ENCODE results near the gene APEH.

DNA sequence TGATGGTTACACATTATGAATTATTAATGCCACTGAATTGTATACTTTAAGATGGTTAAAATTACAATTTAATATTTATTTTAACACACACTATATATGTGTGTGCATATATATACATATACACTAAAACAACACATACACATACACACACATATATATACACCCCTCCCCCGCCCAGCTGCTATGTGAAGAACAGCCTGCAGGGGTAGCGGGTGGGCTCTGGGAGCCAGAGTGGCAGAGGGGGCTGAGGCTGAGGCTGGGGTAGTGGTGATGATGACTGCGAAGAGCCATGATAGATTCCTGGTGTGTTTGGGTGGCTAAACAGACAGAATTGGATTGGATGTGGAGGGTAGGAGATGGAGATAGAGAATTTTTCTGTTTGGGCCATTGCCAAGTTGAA, 39.4 kb upstream of the APEH start:
- TF ChIP-seq POLR2A (IDR thresholded peaks at IDR 0.05), result no peak
- TF ChIP-seq, protein P1, sequence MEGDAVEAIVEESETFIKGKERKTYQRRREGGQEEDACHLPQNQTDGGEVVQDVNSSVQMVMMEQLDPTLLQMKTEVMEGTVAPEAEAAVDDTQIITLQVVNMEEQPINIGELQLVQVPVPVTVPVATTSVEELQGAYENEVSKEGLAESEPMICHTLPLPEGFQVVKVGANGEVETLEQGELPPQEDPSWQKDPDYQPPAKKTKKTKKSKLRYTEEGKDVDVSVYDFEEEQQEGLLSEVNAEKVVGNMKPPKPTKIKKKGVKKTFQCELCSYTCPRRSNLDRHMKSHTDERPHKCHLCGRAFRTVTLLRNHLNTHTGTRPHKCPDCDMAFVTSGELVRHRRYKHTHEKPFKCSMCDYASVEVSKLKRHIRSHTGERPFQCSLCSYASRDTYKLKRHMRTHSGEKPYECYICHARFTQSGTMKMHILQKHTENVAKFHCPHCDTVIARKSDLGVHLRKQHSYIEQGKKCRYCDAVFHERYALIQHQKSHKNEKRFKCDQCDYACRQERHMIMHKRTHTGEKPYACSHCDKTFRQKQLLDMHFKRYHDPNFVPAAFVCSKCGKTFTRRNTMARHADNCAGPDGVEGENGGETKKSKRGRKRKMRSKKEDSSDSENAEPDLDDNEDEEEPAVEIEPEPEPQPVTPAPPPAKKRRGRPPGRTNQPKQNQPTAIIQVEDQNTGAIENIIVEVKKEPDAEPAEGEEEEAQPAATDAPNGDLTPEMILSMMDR (IDR thresholded peaks at IDR 0.05), result no peak

Measured in transverse colon (tissue), 3 donors.